RCC 7860 (cell line): ENCODE results near the gene P2RX2.

Source experiments
- DNase-seq: peaks from one replicate; pipeline ENCODE4 v3.0.0-alpha.2; 2015; ENCODE audit warnings: low spot score
- FAIRE-seq: peaks from 2 replicates; lab custom pipeline; 2012; peaks lifted over from hg19 to GRCh38; lab: Jason Lieb, UNC

Gene P2RX2

DNA sequence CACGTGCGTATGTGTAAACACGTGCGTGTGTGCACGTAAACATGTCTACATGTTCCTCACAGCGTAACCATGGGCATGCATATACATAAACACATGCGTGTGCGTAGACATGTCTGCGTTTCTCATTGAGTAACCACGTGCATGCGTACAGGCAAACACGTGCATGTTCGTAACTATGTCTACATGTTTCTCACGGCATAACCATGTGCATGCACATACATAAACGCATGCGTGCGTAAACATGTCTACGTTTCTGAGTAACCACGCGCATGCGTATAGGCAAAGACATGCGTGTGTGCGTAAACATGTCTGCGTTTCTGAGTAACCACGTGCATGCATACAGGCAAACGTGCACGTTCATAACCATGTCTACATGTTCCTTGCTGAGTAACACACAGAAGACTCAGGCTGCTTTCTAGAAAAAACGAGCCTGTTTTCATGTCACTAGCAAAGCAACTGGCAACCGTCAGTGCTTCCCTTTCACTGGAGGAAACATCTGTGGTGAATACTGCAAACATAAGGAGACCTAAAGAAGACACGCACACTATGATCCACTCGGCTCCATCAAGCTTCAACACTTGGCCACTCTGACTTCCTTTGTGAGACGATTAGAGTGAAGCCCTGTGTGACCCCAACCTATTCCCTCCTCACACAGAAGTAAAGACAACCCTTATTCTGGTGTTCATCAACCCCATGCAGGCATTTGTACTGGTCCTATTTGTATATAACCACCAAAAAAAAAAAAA, 39.7 kb downstream of the P2RX2 start:
- DNase-seq (no peak), FAIRE-seq (no peak)

GRCh38 chr12:132659146-132659545, 40.6 kb downstream of the P2RX2 start:
- no peak for FAIRE-seq
- DNase-seq, result no peak

DNA sequence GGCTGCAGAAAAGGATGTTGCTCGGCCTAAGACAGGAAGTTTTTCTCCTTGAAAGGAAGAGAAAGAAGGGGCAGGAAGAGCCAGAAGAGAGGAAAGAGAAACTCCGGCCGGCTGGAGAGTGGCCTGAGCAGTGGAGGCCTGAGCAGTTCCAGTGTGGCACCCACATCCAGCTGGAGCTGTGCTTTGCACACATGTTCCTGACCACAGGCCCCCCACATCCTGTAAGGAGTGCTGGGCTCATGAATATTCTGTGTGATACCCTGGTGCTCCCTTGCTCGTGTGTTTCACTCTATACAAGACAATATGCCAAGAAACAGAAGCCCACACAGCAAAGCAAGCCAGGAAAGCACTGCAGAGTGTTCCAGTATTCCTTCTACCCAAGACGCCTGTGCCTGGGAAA, 41.5 kb downstream of the P2RX2 start:
- no peak for FAIRE-seq
- no peak for DNase-seq

- DNase-seq (no peak), FAIRE-seq (no peak)
Measured at GRCh38 chr12:132660996-132661395, 42.4 kb downstream of the P2RX2 start.

GRCh38 chr12:132661972-132662371, 43.4 kb downstream of the P2RX2 start:
- FAIRE-seq, result no peak
- DNase-seq, result no peak

- FAIRE-seq, result no peak
- DNase-seq, result no peak
Measured at GRCh38 chr12:132662901-132663755, 44.6 kb downstream of the P2RX2 start.

- FAIRE-seq, result no peak
- DNase-seq, result no peak
Measured at GRCh38 chr12:132664206-132665148, 45.9 kb downstream of the P2RX2 start.

GRCh38 chr12:132665149-132665491, 46.5 kb downstream of the P2RX2 start:
- no peak for DNase-seq
- no peak for FAIRE-seq

- FAIRE-seq, result no peak
- DNase-seq, result no peak
Measured at GRCh38 chr12:132665794-132666193, 47.2 kb downstream of the P2RX2 start.

DNA sequence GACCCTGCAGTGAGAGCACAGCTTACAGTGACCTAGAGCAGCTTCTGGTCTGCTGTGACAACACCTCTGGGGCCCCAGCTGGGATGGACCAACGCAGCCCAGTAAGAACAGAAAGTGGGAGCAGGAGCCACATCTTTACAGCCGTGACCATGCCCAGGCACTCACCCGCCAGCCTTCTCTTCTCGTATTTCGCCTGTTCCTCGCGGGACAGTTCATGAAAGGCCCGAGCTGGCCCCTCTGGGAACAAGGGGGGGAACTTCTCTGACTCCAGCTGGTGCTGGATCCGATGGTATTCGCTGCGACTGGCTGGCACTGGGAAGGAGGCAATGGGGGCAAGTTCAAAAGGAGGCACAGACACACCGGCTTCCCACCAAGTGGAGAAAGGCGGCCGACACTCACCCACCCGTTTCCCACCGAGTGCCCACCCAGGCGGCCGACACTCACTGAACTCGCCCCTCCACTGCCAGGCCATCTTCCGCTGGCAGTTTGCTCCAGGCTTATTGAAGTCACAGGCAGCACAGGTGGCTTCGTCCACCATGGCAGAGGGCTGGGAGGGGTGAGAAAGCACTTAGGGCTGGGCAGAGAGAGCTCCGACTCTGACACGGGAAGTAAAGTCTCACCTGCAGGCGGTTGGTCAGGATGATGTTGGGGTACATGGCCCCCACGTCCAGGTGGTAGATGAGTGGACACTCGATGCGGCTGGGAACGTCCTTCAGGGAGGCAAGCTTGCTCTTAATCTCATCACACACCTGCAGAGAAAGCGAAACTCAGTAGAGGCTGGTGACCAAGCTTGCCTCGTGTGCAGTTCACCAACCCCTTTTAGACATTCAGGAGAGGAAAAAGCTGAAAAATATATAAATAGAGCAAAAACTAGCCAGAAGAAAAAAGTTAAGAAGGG, 49.9 kb downstream of the P2RX2 start:
- DNase-seq (no peak), FAIRE-seq (no peak)

GRCh38 chr12:132669166-132669879, 50.7 kb downstream of the P2RX2 start:
- FAIRE-seq (no peak), DNase-seq (no peak)
